NCI-H2029 (cell line): ENCODE results near the gene JAZF1.
A peak's percentile ranks its signal among the peaks of the same experiment; 100 is the strongest.

Source experiments
- DNase-seq: peaks from one replicate; lab custom pipeline; 2025; lab: John Stamatoyannopoulos, UW

Gene JAZF1

DNA sequence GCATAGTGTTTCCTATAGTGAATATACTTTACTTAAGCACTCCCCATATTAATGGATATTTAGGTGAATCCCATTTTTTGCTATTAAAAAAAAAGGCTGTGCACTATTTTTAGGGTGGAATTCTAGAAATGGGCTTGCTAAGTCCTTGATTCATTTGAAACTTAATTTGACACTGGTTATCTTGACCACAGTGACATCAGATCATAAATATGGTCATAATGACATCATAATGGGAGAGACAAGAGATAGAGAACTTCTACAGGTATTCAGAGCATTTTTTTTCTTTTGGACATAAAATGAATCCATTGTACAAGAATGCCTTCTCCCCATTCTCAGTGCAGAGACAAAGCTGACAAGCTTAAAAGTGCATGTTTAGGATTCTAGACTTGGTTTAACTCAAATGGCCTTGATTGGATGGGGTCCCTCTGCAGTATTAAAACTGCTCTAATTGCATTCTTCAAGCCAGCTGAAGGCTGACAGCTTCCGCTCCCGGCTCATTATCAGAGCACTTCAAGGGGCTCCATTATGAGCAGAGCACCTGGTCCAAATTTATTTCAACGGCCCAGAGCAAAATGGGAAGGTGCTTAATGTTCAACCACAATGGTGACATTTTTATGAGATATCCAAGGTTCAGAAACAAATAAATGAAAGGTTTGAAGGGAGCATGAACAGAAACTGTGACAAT is 104.8 kb downstream of the JAZF1 start:
- DNase-seq, result no peak

DNA sequence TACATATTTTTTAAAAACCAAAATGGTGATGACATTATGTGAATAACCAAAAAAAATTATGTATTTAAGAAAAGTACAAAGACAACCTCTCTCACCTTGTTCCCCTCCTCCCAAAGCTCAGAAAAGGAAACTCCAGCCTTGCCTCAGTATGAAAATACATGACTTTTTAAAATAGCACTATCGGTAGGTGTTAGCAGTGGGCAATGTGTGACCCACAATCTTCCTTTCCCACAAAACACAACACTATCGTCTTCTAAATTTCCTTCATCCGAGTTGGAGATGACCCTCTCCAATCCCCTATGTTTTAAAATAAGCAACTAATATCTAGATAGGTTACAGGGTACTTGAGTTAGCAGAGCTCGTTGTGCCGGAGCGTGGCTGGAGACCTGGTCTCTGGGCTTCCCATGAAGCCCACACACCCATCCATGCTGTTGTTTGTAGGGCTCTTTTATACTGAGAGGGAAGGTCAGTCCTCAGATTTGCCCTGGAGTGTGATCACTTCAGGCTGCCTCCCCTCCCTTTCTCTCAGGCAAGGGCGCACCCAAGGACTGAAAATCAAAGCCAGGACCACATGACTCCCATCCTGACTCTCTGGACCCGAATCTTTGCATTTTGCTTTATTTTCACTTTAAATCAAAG is 107.6 kb downstream of the JAZF1 start:
- no peak for DNase-seq

DNA sequence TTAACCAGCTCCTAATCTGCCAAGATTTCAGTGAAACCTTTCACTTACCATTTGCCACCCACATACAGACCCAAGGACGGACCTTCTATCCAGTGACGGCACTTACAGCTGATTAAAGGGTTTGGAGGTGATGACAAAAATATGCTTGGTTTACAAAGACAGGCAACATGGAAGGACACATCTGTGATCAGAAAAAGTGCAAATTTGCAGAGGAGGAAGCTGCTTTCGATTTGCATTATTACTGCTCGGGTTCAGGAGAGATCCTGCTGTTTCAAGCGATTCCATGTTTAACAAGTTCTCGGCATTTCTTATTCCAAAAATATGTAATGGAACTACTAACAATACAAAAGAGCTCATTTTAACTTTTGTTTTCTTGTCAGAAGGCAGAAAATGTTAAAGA is 109.0 kb downstream of the JAZF1 start:
- DNase-seq, result no peak

DNA sequence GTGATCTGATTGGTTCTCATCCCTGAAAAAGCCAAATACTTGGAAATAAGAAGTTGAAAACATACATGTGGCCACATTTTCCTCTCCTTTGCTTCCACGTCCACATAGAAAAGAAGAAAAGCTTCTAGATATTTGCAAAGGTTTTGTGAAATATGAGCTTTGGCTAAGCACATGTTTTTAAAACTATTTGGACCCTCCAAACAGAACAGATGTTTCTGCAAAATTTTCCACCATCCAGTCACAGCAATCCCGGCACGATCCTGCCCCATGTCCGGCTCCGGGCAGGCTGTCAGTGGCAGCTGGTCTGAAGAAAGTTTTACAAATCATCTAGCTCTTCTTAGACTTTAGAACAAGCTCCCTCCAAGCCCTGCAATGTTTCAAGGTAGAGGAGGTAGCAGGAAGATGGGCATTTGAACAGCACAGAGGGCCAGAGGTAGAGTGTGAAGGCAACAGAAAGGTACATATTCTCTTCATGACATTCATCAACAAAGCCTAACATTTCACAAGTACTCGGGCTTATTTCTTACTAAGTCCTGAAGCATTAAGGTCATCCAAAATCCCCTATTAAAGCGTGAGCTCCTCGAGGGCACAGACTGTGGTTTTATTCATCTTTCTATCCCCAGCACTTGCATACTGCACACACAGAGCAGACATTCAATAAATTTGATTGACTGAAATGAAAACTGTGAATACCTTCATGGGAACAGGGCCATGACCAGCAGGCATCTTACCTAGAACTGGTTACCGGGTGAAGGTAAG is 110.1 kb downstream of the JAZF1 start:
- no peak for DNase-seq

DNA sequence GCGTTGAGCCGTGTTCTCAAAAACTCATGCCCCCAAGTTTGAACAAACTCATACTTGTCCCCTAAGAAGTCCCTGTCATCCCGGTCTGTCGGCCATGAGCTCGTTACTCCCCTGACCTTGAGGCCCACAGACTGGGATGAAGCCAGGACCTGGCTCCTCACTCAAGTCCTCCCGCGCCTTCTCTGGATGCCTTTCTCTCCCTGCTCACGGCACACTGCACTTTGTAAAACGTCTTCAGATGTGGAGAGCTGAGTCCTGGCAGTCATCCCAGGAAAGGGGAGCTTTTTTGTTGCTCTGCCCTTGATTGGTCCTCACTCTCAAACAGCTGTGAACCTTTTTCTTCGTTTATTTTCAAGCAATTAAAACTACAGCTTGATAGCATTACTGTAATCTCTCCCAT is 110.8 kb downstream of the JAZF1 start:
- DNase-seq, result peak; percentile 31

DNA sequence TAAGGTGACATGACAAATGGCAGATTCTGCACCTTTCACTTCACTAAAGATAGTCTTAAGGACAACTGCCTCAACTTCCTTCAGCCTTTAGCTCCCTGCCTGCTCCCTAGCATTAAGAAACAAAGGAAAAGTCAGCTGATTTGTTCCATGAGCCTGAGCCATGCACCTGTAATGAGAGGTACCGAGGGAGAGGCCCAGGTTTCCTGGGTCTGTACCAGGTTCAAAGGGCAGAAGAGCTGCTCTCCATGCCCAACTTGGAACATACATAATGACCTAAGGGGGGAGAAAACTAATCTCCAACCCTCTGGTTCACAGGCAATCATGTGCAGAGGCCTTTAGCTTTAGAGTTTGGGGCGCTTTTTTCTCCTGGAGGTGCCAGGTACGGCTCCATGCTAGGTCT is 111.2 kb downstream of the JAZF1 start:
- no peak for DNase-seq

DNA sequence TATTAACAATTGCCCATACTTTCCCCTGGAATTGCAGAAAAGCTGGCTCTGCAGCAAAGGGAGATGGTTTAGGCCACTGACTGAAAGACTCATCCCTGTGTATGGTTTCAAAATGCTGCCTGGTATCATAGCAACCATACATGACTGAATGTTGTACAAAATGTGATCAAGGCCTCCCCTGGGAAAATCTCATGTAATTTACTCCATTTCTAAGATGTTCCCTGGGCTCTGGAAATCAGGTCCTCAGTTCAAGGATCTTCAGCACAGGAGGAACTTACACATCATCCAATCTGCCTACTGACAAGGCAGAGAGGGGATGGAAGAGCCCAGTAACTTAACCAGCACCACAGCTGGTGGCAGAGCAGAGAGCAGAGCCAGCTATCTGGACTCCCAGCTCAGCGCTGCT is 111.8 kb downstream of the JAZF1 start:
- no peak for DNase-seq

DNA sequence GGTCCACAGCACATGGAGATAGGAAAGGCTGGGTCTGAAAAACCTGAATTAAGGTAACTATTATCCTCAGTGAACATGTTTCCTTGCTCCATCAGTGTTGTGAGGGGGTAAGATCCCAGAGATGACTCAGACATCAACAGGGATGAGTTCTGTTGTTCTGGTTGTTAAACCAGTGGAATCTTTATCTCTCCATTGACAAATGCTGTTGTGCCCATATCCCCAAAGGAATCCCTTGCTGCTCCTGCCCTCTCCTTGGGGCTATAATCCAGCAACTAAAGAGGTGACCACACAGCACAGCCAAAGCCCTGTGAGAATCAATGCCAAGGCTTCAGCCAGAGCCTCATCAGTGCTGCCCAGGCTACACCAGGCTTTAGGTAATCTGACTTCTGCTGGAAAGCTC is 113.4 kb downstream of the JAZF1 start:
- no peak for DNase-seq

DNA sequence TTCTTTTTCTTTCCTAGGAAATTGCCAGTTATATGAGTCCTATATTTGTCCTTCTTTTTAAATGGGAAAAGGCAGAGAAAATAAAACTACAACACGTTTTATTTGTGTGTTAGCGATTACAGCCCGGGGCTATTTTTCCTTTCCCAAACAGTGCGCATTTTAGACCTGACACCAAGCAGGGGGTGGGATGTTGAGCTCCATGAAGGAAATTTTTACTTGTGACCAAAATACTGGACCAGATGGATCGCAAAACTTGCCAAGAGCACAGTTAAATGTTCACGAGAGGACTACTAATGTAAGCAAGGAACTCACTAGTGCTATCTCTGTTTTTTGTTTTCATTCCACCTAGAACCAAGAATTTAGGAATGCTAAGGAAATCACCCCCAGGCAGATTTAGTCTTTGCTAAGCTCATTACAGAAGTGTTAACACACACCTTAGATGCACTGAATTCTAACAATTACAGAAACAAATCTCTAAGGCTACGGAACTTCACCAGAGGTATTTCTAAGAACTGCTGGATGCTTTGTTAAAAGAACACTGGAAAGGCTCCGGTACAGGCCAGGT is 114.8 kb downstream of the JAZF1 start:
- DNase-seq, result no peak

DNA sequence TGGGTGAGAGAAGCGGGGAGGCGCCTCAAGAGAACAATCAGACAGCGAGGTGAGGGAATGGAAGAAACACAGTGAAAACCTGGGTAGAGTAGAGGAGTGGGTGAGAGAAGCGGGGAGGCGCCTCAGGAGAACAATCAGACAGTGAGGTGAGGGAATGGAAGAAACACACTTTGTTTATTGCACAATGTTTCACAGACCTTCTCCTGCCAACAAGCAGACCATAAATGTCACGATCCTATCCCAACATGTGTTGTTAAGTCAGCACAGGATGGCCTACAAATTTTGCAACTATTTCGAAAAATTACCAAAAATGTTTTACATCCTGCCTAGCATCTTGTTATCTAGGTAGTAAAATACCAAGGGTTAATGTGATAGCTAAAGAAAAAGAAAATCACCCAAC is 115.3 kb downstream of the JAZF1 start:
- no peak for DNase-seq

DNA sequence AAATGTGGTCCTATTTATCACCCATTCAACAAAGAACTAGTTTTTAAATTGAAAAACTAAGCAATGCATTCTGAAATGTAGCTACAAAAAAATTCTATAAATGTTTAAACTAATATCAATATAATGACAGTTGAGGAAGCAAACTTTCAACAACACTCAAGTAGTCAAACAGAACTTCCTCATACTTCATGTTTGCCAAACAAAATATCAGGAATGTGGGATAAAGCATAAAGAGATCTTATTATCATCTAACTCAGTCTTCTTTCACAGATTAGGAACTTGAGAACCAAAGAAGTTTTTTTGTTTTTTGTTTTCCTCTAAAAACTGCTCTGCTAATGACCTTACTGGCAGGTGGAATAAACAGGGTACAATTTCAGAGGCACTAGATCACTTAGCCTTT is 116.2 kb downstream of the JAZF1 start:
- no peak for DNase-seq

DNA sequence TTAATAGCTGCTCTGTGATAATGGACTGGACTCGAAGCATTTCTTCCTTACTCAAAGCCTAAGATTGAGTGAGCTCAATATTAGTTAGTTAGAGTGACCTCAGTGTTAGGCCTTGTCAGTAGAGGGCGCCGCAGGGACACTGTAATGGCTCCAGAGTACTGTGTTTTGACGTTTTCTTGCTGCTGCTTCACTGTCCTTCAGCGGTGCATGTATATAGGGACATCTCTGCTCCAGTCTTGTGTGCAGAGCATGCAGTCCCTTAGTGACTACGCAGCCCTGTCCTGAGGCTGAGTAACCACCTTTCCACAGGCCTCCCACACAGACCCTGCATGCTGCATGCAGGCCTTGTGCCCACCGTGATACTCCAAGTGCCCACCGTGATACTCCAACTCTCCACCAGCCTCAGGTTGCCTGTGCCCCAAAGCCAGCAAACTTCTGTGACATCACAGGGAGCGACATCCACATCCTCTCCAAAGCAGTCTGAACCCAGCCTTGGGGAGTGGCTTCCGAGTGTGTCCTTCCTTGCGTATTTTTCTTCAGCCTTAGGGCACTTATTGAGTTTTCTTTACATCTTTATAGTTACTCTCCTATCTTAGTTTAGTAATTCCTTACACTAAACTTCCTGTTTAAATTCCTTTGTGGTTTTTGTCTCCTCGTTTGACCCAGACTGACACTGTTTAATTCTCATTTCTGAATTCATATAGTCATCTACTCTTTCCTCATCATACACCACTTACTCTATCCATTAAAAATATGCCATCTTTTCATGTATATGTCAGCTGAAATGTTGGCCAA is 118.2 kb downstream of the JAZF1 start:
- peak; percentile 31 for DNase-seq

DNA sequence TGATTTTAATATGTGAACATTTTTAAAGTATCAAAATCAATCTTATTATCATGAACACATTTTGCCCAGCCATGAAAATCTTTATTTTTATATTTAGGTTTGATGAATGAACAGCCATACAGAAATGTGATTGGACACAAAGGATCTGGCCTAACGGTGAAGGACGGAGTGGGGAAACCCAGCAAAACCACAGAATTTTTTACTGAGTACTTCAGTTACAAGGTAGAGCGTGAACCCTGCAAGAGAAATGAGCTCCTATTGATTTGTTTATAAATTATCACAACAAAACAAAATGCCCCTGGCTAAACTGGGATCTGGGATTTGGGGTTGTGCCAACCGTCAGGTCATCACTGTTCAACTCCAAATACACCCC is 118.8 kb downstream of the JAZF1 start:
- DNase-seq, result no peak

DNA sequence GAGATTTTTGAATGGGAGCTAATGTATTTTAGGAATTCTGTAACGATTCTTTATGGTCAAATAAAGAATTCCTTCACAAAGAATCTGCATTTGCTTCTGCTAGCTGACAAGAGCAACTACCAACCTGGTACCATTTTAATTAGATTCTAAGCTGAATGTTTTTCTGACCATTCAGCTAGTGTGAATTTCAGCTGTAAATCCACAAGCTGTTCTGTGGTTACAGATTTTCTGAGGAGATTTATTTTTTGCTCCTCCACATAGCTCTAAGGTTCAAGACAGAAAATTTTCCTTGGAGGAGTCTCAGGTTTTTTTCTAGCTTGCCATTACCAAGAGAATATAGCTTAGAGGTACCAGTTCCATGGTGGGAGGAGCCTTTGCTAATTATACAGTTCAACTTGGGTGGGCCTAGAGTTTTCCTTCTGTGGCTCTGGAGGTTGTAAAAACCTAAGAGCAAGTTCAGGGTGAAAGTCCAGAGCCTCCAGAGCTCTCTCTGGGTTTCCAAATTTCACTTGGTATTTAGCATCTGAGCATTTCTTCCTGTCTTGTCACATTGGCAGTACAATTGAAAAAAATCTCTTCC is 120.1 kb downstream of the JAZF1 start:
- no peak for DNase-seq

DNA sequence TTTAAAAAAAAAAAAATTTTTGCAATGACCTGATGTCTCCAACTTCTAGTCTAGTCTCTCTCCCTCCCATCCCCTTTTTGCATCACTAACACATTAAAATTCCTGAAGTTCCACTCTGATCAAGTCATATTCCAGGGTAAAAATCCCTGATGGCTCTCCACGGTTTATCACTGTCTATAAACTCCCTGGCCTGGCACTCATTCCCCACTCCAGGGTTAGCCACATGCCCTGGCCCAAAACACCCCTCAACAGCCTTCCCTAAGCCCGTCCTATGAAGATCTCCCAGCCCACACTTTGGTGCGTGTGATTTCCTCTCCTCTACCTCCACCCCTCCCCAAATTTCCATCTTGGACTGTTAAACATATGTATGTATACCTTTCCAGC is 125.4 kb downstream of the JAZF1 start:
- DNase-seq, result no peak

DNA sequence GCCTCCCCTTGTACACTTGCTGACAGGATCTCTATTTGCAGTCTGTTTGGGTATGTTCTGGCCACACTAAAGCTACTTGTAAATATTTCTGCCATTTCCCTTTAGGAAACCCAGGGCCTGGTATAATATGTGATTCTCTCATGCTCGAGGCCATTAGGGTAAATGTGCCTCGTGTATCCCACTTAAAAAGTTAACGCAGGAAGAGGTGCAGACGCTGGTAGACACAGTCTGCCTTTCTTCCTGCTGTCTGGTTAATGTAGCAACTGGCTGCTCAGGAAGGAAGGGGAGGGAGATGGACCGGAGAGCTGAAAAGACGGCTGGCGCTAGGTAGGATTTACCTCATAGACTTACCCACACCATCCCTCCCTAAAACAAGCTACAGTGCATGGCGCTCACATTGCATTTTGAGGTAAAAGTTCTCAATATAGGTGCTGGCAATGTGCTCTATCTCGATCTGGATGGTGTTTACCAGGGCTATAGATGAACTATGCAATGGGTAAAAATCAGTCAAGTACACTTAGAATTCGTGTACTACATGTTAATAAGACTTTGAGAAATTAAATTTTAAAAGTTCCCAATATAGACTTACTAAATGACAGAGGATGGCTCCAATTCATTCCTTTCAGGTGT is 125.9 kb downstream of the JAZF1 start:
- no peak for DNase-seq

DNA sequence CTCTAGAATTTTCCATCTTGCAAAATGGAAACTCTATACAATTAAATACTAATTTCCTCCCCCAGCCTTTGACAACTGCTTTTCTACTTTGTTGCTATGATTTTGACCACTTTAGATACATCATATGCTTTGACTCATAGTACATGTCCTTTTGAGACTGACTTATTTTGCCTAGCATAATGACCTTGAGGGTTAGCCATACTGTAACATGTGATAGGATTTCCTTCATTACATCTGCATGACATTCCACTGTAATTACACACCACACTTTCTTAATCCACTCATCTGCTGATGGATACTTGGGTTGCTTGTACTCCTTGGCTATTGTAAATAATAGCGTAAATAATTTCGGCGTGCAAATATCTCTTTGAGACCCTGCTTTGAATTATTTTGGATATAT is 127.7 kb downstream of the JAZF1 start:
- no peak for DNase-seq

DNA sequence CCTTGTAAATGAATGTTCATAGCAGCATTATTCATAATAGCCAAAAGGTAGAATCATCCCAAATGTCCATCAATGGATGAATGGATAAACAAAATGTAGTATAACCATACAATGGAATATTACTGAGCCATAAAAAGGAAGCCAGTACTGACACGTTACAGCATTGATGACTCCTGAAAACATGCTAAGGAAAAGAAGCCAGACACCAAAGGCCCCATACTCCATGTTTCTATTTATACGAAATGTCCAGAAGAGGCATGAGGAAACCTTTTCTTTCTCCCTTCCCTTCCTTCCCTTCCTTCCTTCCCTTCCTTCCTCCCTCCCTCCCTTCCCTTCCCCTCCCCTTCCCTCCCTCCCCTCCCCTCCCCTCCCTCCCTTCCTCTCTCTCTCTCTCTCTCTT is 131.9 kb downstream of the JAZF1 start:
- no peak for DNase-seq

DNA sequence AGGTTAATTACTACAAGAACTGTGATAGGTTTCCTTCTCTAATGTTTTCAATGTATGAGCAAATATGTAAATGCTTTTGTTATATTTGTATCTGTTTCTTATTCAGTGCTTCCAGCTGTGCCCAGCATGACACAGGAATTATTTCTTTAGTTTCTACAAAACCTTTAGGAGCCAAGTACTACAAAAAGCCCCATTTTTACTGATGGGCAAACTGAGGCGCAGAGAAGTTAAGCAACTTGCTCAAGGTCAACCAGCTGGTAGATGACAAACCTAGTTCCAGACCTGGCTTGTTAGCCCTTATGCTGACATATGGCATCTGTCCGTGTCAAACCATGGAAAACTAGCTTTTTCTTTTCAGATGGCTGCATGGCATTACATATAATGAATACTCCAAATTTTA is 134.6 kb downstream of the JAZF1 start:
- DNase-seq, result no peak

DNA sequence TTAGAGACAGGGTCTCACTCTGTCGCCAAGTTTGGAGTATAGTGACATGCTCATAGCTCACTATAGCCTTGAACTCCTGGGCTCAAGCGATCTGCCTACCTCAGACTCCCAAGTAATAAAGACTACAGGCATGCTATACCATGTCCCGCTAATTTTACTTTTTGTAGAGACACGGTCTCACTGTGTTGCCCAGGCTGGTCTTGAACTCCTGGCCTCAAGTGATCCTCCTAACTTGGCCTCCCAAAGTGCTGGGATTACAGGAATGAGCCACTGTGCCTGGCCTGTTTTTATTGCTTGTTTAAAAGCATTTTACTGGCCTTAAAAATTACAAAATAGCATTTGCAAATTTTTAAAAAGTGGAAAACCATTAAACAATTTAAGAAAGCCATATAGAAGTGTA is 135.0 kb downstream of the JAZF1 start:
- no peak for DNase-seq

DNA sequence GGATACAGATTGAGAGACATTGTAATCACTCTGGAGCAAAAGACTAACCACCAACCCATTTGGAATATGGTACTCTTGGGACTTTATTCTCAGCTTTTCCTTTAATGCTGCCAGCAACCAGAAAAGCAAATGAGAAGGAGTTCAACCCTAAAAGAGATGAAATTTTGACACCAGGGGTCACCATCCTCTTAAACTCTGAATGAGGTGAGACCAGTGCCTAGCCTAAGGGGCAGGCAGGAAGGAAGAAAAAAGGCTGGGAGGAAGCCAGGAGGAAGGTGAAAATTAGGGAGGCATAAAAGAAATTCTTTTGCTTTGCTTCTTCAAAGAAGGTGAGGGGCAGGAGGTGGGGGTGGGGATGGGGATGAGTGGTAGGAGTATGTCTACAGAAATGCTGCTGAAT is 135.8 kb downstream of the JAZF1 start:
- no peak for DNase-seq

DNA sequence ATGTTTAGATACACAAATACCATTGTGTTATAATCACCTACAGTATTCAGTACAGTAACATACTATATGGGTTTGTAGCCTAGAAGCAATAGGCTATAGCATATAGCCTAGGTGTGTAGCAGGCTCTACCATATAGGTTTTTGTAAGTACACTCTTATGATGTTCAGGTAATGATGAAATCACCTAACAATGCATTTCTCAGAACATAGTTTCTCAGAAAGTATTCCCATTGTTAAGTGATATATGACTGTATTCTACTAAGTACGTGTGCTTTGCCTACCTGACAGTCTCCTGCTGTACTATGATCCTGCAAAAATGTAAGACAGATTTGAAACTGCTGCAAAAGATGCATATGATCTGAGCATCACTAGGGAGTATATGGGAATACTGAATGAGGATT is 137.9 kb downstream of the JAZF1 start:
- DNase-seq, result no peak
